ENCODE results near the gene PICALM.

Gene PICALM

GRCh38 chr11:85989746-85990145, 79.1 kb downstream of the PICALM start:
- FAIRE-seq (no peak), DNase-seq (ENCODE audit: insufficient read length, low spot score) (no peak)
- TF ChIP-seq, protein P1, sequence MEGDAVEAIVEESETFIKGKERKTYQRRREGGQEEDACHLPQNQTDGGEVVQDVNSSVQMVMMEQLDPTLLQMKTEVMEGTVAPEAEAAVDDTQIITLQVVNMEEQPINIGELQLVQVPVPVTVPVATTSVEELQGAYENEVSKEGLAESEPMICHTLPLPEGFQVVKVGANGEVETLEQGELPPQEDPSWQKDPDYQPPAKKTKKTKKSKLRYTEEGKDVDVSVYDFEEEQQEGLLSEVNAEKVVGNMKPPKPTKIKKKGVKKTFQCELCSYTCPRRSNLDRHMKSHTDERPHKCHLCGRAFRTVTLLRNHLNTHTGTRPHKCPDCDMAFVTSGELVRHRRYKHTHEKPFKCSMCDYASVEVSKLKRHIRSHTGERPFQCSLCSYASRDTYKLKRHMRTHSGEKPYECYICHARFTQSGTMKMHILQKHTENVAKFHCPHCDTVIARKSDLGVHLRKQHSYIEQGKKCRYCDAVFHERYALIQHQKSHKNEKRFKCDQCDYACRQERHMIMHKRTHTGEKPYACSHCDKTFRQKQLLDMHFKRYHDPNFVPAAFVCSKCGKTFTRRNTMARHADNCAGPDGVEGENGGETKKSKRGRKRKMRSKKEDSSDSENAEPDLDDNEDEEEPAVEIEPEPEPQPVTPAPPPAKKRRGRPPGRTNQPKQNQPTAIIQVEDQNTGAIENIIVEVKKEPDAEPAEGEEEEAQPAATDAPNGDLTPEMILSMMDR (IDR thresholded peaks at IDR 0.05; ENCODE audit: insufficient read depth, missing control alignments), result no peak

- FAIRE-seq (no peak), DNase-seq (ENCODE audit: insufficient read length, low spot score) (no peak)
- TF ChIP-seq, protein P1 (IDR thresholded peaks at IDR 0.05; ENCODE audit: insufficient read depth, missing control alignments), result no peak
Observed at GRCh38 chr11:85988780-85989179, 80.1 kb downstream of the PICALM start.

GRCh38 chr11:85977751-85978160, 91.1 kb downstream of the PICALM start:
- no peak for DNase-seq (ENCODE audit: insufficient read length, low spot score)
- FAIRE-seq, result no peak

DNA sequence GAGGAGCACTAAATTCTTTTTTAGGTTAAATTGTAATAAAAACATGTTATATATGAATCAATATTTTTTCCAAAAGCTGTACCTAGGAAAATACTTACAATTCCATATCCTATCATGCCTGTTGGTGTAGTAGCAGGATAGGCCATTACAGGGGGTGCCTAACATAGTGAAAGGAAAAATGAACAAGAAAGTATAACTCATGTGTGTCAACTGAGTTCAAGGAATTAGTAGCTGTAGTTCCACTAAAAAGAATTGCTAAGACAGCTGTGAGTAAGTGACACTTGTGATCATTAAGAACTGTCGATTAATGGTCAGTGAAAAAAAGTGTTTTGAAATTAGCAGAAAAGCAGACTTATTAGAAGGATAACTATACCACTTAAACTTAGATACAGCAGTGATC, 92.4 kb downstream of the PICALM start:
- FAIRE-seq, result no peak
- TF ChIP-seq, protein P1 (IDR thresholded peaks at IDR 0.05; ENCODE audit: insufficient read depth, missing control alignments), result no peak
- no peak for DNase-seq (ENCODE audit: insufficient read length, low spot score)

More at GRCh38 chr11:85977751-85978160, 91.1 kb downstream of the PICALM start:
- TF ChIP-seq, protein P1 (IDR thresholded peaks at IDR 0.05; ENCODE audit: insufficient read depth, missing control alignments), result no peak

DNA sequence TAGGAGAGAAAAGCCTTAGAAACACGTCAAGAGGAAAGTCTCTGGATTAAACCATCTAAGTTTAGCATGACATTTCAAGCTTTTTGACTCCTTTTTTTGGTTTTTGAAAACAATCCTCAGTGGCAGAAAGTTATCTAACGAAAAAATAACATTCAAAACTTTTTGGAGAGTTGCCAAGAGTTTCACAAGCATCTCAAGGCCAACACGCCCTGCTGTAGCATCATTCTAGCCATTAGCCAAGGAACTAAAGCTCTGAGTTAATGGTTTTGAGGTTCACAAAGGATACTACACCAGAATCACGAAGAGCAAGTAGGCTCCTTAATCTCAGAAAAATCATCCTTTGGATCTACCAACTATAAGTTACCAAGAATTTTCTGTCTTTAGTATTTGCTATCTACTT, 94.8 kb downstream of the PICALM start:
- DNase-seq (ENCODE audit: insufficient read length, low spot score) (no peak), FAIRE-seq (no peak)
- TF ChIP-seq, protein P1 (IDR thresholded peaks at IDR 0.05; ENCODE audit: insufficient read depth, missing control alignments), result no peak

DNA sequence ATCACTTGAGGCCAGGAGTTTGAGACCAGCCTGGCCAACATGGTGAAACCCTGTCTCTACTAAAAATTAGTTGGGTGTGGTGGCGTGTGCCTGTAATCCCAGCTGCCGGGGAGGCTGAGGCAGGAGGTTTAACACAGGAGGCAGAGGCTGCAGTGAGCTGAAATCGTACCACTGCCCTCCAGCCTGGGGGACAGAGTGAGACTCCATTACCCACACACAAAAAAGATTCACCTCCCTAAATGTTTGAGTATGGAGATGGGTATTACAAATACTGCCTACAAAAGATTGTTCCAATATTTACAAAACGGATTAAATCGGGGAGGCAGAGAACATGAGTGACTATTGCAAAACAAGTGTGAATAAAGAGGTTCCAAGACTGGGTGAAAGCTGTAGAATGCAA, 98.3 kb downstream of the PICALM start:
- FAIRE-seq, result no peak
- TF ChIP-seq, protein P1 (IDR thresholded peaks at IDR 0.05; ENCODE audit: insufficient read depth, missing control alignments), result no peak

GRCh38 chr11:85967457-85967856, 101.4 kb downstream of the PICALM start:
- DNase-seq (ENCODE audit: insufficient read length, low spot score), result no peak
- FAIRE-seq, result no peak
- TF ChIP-seq, protein P1 (IDR thresholded peaks at IDR 0.05; ENCODE audit: insufficient read depth, missing control alignments), result no peak

More for the DNA sequence above, 98.3 kb downstream of the PICALM start:
- DNase-seq (ENCODE audit: insufficient read length, low spot score), result no peak

Data from D721Med (cell line).